HUES48 (cell line): ENCODE data around the gene USP4.
"Not testable (repeated sequence)": the region's sequence is repeated elsewhere in the genome, so short reads cannot be mapped to it uniquely, and the experiment has no call there.

ENCODE experiments used
- H3K27ac ChIP-seq: one replicate; pipeline ENCODE4 v1.7.0; 2013; ENCODE audit warnings: low read depth, low read length, inconsistent platforms
- H3K27me3 ChIP-seq: 2 replicates; pipeline ENCODE4 v1.6.1; 2013; ENCODE audit warnings: mild to moderate bottlenecking, low read length; ENCODE audit not compliant: control insufficient read depth, insufficient read depth
- H3K36me3 ChIP-seq: 2 replicates; pipeline ENCODE4 v1.6.1; 2013; ENCODE audit warnings: low read length; ENCODE audit not compliant: control insufficient read depth, insufficient read depth
- H3K4me1 ChIP-seq: 2 replicates; pipeline ENCODE4 v1.6.1; 2013; ENCODE audit warnings: mild to moderate bottlenecking, low read length; ENCODE audit not compliant: control insufficient read depth, insufficient read depth
- H3K4me3 ChIP-seq: 2 replicates; pipeline ENCODE4 v1.5.1; 2013; ENCODE audit warnings: mild to moderate bottlenecking, low read depth, low read length
- H3K9ac ChIP-seq: 2 replicates; pipeline ENCODE4 v1.6.1; 2013; ENCODE audit warnings: mild to moderate bottlenecking, low read depth, low read length, moderate library complexity
- H3K9me3 ChIP-seq: 2 replicates; pipeline ENCODE4 v1.6.1; 2013; ENCODE audit warnings: low read length; ENCODE audit not compliant: control insufficient read depth, insufficient read depth

USP4 gene

DNA sequence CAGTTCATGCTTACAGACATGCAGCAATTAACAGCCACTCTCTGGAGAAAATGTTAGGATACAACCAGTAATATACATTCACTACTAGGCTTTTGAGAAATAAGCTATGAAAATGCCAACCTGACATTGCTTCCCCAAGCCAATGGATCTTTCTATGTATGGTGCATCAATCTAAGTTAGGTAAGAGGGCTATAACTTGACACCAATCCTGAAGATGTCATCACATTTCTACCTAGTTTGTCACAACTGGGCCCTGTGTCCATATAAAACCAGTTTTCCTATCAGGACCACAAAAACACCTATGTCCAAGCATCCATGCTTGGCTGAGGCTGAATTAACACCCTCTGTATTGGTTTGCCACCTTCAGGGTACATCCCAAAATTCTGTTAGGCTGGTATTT is 32.1 kb upstream of the USP4 start:
- Histone ChIP-seq H3K4me3 (no peak overlapping the region), H3K36me3 (peaks cover 67% of the 10 kb centered on the region), H3K27me3 (no peaks in the 10 kb centered on the region), H3K9me3 (no peaks in the 10 kb centered on the region), H3K9ac (no peak overlapping the region), H3K4me1 (no peaks in the 10 kb centered on the region), H3K27ac (no peak overlapping the region)

DNA sequence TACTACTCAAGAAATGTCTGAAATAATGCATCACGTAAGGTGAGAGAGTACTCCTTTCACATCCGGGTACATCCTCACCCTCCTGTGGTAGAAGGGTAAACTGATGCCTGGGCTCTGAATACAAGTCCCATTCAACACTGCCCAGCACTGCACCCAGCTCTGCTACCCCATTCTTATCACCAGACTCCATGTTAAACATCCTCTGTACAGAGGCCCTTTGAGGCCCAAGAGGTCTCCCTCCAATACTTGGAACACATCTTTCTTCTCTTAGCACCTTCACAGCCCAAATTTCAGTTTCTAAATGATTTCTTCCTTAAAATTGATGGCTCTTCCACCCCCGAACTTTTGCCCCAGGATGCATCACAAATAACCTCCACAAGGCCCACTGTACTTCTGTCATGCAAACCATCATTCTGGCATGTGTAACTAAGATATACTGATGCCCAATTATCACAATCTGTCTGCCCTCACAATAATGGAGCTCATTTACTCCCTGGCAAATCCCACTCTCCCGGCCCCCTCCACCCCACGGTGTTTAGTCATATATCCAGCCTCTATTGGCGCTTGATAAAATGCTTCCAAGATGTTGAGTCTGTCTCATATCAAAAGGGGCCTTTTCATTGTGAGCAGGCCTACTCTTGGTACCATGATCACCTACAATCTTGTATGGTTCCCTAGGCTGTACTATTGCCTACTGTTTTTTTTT is 30.9 kb upstream of the USP4 start:
- Histone ChIP-seq H3K4me3 (no peak overlapping the region), H3K27me3 (no peaks in the 10 kb centered on the region), H3K9me3 (no peaks in the 10 kb centered on the region), H3K4me1 (no peaks in the 10 kb centered on the region), H3K36me3 (peaks cover 78% of the 10 kb centered on the region), H3K9ac (no peak overlapping the region), H3K27ac (no peak overlapping the region)

DNA sequence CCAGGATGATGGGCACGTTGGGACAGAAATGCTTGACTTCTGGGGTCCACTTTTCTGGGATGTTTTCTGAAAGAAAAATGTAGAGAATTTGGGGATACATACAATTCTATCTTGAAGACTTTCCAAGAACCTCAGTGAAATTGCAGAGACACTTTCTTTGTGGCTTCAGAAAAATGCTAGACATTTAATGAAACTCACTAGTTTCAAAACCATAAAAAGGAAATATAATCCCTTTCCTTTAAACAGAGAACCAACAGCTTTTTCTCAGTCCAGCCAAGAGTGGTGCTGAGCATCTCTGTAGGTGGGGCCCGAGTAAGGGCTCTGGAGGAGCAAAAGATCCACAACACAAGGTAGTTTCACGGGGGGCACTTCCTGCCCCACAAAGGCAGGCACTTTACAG is 22.7 kb upstream of the USP4 start:
- no peak overlapping the region for H3K27ac ChIP-seq
- no peak overlapping the region for H3K4me3 ChIP-seq
- no peaks in the 10 kb centered on the region for H3K9me3 ChIP-seq
- peaks cover 9% of the 10 kb centered on the region; the same call in 1 of the 2 replicates for H3K4me1 ChIP-seq
- H3K27me3 ChIP-seq, result no peaks in the 10 kb centered on the region
- H3K36me3 ChIP-seq, result peaks cover 71% of the 10 kb centered on the region
- H3K9ac ChIP-seq, result no peak overlapping the region

DNA sequence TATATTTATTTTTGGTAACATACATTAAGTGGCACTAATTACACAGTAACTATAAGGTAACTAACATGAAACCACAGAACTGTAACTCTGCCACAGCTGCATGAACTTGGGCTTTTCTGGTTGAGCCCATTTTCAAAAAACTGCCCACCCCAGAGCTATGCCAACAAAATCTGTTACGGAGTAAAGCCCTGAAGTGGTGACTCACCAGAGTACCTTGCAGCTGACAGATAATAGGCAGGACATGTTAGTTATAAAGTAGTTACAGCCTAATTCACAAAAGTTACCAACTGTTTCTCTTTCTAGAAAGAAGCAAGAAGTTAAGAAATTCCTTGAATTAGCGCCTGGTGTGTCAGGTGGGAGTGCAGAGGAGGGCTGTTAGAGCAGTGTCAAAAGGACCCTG is 19.8 kb upstream of the USP4 start:
- Histone ChIP-seq H3K9ac (no peak overlapping the region), H3K4me1 (peaks cover 12% of the 10 kb centered on the region; the same call in 1 of the 2 replicates), H3K27ac (peak overlapping the region; percentile 97), H3K36me3 (peaks cover 60% of the 10 kb centered on the region), H3K9me3 (no peaks in the 10 kb centered on the region), H3K4me3 (no peak overlapping the region), H3K27me3 (no peaks in the 10 kb centered on the region)

DNA sequence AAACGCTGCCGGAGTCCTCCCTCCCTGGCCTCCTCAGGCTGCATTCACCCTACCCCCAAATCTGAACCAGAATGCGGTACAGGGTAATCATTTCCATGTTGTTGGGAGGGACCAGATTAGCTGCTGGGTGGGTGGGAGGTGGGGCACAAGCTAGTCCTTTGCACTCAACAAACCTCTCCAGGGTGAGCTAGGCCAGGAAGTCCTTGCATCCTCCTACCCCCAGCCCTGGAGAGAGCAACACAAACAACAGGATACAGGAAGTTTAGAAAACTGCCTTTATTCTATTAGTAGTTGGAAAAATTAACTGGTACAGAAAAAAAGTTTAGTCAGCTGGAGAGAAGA is 19.0 kb upstream of the USP4 start:
- peak overlapping the region; percentile 76 for H3K4me3 ChIP-seq
- H3K4me1 ChIP-seq, result peaks cover 12% of the 10 kb centered on the region; the same call in 1 of the 2 replicates
- H3K36me3 ChIP-seq, result peaks cover 58% of the 10 kb centered on the region
- no peaks in the 10 kb centered on the region for H3K27me3 ChIP-seq
- H3K27ac ChIP-seq, result peak overlapping the region; percentile 97
- H3K9ac ChIP-seq, result peak overlapping the region; percentile 73
- no peaks in the 10 kb centered on the region for H3K9me3 ChIP-seq

DNA sequence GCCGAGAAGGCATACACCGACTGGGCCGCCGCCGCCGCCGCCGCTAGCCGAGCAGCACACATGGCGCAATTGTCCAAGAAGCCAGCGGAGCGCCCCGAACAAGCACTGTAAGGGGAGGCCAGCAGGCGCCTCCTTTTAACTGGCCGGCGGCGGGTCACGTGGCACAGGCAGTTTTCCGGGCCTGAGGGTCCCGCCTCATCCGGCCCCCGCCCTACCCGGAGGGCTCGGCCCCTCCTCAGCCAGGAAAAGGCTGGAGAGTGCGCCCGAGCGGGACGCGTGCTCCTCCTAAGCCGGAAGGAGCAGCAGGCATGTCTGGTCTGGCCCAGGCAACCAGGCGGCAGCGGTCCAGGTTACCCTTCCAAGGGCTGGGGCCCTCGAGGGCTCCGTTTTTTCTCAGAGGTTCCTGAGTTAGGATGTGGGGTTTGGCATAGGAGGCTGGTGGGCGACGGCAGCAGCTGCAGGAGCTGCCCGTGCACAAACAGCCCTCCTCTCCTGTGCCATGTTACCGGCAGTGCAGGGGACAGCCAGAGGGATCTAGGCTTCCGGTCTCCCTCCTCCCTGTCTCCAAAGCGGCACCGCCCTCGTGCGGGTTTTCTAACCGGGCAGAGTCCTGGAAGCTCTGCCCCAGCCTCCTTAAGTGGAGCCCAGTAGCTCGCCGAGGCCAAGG is 18.5 kb upstream of the USP4 start, which contains the start of gene GPX1:
Gene GPX1, minus strand, starts transcription at position 137 of the 667 bp plus-strand sequence. Its CDS starts 75 bp downstream, at position 62.
- H3K9ac ChIP-seq, result peak within 1 kb of the TSS; percentile 74
- H3K27ac ChIP-seq, result peak within 1 kb of the TSS; percentile 97
- H3K27me3 ChIP-seq, result no peaks in the 10 kb centered on the region
- H3K4me3 ChIP-seq, result peak within 1 kb of the TSS; percentile 76
- peaks cover 53% of the 10 kb centered on the region for H3K36me3 ChIP-seq
- peaks cover 12% of the 10 kb centered on the region; the same call in 1 of the 2 replicates for H3K4me1 ChIP-seq
- no peaks in the 10 kb centered on the region for H3K9me3 ChIP-seq

DNA sequence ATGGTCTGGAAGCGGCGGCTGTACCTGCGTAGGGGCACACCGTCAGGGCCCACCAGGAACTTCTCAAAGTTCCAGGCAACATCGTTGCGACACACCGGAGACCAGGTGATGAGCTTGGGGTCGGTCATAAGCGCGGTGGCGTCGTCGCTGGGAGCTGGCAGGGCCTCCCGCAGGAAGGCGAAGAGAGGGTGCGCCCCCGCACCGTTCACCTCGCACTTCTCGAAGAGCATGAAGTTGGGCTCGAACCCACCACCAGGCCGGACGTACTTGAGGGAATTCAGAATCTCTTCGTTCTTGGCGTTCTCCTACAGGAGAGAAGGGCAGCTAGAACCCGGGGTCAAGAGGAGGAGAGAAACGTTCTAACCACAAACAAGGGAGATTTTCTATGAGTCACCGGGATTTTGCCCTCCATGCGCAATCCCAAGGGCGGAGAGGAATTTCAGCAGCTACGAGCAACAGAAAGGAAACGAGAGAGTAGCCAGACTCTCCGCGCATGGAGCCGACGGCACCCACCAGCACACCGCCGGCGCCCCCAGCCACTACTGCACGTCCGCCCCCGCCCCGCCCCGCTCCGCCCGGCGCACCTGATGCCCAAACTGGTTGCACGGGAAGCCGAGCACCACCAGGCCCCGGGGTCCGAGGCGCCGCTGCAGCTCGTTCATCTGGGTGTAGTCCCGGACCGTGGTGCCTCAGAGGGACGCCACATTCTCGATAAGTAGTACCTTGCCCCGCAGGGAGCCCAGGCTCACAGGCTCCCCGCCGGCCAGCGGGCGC is 17.8 kb upstream of the USP4 start:
- Histone ChIP-seq H3K4me1 (peaks cover 12% of the 10 kb centered on the region; the same call in 1 of the 2 replicates), H3K27ac (peak overlapping the region; percentile 97), H3K4me3 (peak overlapping the region; percentile 76), H3K9ac (peak overlapping the region; percentile 74), H3K36me3 (peaks cover 48% of the 10 kb centered on the region)
- H3K9me3 ChIP-seq, H3K27me3 ChIP-seq: not testable (repeated sequence)

DNA sequence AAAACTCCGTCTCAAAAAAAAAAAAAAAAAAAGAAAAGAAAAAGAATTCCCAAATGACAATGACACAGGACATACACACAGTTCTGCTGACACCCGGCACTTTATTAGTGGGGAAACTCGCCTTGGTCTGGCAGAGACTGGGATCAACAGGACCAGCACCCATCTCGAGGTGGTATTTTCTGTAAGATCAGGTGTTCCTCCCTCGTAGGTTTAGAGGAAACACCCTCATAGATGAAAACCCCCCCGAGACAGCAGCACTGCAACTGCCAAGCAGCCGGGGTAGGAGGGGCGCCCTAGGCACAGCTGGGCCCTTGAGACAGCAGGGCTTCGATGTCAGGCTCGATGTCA is 17.2 kb upstream of the USP4 start:
- H3K27ac ChIP-seq, H3K9me3 ChIP-seq, H3K27me3 ChIP-seq: not testable (repeated sequence)
- peaks cover 12% of the 10 kb centered on the region; the same call in 1 of the 2 replicates for H3K4me1 ChIP-seq
- peak overlapping the region; percentile 74; the same call in 1 of the 2 replicates for H3K9ac ChIP-seq
- H3K4me3 ChIP-seq, result peak overlapping the region; percentile 76
- peaks cover 43% of the 10 kb centered on the region for H3K36me3 ChIP-seq

DNA sequence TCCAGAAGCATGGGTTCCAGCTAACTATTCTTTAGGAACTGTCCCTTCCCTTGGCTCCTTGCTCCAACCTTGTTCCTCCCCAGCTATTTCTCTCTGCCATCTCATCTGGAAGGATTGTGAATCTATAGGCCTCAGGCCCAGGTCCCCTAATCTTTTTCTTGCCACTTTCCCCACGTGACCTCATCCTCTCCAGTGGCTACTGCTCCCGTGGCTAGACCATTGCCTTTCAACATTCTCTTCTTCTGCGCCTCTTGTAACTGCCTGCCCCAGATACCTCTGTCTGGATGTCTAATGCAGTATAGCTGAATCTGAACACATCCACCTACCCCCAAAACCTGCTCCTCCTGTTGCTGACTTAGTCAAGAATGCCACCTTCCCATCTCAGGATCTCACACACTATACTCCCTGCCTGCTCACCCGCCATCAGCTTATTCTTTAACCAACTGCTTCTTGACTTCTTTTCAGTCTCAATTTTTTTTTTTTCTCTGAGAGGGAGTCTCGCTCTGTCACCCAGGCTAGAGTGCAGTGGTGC is 13.1 kb upstream of the USP4 start:
- Histone ChIP-seq H3K27me3 (no peaks in the 10 kb centered on the region), H3K4me3 (no peak overlapping the region), H3K9me3 (no peaks in the 10 kb centered on the region), H3K4me1 (0 out of 2 replicates have a peak, but pooled peaks cover 3% of the 10 kb centered on the region), H3K27ac (no peak overlapping the region), H3K36me3 (peaks cover 13% of the 10 kb centered on the region), H3K9ac (no peak overlapping the region)

DNA sequence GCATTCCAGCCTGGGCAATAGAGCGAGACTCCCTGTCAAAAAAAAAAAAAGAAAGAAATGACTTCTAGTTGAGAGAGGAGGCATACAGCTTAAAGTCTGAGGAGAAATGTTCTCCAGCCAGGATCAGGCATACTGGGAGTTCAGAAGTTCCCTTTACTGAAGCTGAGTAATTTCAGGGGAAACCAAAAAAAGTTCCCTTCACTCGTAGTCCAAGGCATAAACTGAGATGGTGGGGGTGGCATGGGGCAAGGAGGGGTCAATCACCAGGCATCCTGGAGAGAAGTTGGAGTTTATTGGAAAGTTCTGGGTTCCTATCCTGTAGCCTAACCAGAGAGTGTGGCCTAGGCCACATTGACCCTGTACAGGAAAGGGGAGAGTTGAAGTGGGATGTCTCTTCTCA is 12.4 kb upstream of the USP4 start:
- peaks cover 13% of the 10 kb centered on the region for H3K36me3 ChIP-seq
- no peak overlapping the region for H3K27ac ChIP-seq
- no peak overlapping the region for H3K9ac ChIP-seq
- H3K9me3 ChIP-seq, result no peaks in the 10 kb centered on the region
- H3K4me1 ChIP-seq, result 0 out of 2 replicates have a peak, but pooled peaks cover 3% of the 10 kb centered on the region
- H3K27me3 ChIP-seq, result no peaks in the 10 kb centered on the region
- no peak overlapping the region for H3K4me3 ChIP-seq
